UCSD-AML1 (cell line): ENCODE results near the gene RTL5.

Experiments used
- DNase-seq: peaks from one replicate; lab custom pipeline; 2025; ENCODE audit not compliant: unreplicated experiment; lab: John Stamatoyannopoulos, UW

Gene RTL5

DNA sequence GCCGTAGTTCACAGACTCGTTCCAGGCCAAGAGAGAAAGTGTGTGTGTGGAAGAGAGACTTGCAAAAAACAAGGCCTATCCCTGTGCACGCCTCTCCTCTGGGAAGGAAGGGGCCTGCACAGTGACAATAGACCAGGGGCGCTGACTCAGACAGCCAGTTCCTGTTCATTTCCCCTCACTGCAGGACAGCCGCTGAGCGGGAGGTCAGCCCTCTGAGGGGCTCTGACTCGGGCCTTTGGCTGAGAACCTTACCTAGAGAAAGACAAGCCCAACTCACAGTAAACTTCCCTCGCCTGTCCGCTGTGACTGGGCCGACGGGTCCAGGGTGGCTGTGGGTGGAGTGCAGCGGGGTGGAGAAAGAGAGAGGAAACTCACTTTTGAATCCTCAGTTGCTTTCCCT lies 52.1 kb downstream of the RTL5 start:
- DNase-seq = peak; percentile 64

- peak; percentile 51 for DNase-seq
Measured at GRCh38 chrX:72078411-72078810, 53.3 kb downstream of the RTL5 start.
